NCI-H345 (cell line): ENCODE results near the gene FLYWCH2.

Experiments
- DNase-seq: peaks from one replicate; lab custom pipeline; 2025; lab: John Stamatoyannopoulos, UW

FLYWCH2 gene

GRCh38 chr16:2853531-2854073 lies 29.4 kb upstream of the FLYWCH2 start:
- no peak for DNase-seq

DNA sequence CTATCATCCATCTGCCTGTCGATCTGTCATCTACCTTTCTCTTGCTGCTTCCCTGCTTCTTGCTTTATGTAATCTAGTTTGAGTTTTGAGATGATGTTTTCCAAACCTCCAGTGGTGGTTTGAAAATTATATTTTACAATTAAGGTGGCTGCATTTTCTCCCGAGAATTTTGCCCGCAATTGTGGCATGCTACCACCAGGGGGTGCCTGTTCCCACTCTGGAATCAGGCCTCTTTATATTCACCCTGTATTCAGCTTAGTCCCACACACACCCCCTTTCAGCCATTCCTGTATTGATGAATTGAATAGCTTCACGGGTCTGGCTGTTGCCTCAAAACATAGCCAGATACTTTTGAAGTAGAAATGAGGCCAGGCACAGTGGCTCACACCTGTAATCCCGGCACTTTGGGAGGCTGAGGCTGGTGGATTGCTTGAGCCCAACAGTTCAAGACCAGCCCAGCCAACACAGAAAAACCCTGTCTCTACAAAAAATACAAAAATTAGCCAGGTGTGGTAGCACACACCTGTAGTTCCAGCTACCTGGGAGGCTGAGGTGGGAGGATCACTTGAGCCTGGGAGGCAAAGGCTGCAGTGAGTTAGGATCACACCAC lies 28.2 kb upstream of the FLYWCH2 start:
- DNase-seq, result no peak

GRCh38 chr16:2855536-2855935 lies 27.5 kb upstream of the FLYWCH2 start:
- DNase-seq, result no peak

GRCh38 chr16:2856061-2856670 lies 26.8 kb upstream of the FLYWCH2 start:
- DNase-seq, result peak; percentile 19

DNA sequence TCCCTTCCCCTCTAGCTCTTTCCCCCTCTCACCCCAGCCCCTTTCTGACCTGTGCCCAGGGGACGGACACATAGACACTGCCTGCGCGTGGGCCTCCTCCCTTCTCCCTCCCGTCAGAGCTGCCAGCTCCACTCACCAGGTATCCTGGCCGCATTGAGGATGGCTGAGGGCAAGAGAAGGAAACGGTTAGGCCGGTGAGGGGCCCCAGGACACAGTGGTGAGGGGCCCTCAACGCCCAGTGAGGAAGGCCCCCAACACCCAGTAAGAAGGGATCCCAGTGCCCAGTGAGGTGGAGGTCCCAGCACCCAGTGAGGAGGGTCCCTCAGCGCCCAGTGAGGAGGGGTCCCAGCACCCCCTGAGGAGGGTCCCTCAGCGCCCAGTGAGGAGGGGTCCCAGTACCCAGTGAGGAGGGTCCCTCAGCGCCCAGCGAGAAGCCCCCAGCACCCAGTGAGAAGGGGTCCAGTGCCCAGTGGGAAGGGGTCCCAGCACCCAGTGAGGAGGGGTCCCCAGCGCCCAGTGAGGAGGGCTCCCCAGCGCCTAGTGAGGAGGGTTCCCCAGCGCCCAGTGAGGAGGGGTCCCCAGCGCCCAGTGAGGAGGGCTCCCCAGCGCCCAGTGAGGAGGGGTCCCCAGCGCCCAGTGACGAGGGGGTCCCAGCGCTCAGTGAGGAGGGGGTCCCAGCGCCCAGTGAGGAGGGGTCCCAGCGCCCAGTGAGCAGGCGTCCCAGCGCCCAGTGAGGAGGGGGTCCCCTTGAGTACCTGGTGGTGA lies 26.1 kb upstream of the FLYWCH2 start:
- DNase-seq, result no peak

DNA sequence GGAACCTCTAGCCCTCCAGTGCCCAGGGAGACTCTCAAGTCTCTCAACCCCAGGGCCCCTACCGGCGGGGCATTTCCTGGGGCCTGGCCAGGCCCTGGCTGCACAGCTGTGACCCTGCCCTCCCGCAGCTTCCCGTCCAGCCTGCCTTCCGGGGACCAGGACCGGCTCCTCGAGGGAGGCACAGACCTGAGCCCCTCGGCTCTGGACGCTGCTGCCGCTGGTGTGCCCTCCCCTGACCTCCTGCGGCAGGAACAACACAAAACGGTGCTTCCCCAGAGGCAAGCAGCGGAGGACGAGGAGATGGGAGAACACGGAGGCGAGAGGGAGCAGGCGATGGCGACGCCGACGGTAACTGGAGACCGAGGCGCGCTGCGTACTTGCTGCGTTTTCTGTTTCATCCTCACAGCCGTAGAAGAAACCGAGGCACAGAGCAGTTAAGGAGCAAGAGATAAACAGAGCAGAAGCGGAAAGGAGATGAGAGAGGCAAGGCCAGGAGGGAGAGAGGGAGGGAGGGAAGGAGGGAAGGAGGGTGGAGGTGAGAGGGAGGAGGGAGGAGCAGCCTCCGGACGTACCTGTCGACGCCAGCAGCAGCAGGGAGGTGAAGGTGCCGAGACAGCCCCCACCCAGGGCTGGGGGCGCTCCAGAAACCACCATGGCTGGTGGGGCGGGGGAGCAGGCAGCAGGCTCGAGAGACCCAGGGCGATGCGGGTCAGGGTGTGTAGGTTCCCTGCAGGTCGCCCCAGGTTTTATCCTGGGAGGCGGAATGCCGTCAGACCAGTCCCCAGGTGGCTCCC lies 25.4 kb upstream of the FLYWCH2 start, which contains the start of gene PRSS22:
Gene PRSS22, minus strand, starts transcription at position 720 of the 794 bp plus-strand sequence. Its CDS starts 66 bp downstream, at position 654.
- peak; percentile 11 for DNase-seq

- peak; percentile 33 for DNase-seq
These were observed 24.6 kb upstream of the FLYWCH2 start for GRCh38 chr16:2858245-2859025.

- no peak for DNase-seq
These were observed 23.2 kb upstream of the FLYWCH2 start for GRCh38 chr16:2859686-2860265.

DNA sequence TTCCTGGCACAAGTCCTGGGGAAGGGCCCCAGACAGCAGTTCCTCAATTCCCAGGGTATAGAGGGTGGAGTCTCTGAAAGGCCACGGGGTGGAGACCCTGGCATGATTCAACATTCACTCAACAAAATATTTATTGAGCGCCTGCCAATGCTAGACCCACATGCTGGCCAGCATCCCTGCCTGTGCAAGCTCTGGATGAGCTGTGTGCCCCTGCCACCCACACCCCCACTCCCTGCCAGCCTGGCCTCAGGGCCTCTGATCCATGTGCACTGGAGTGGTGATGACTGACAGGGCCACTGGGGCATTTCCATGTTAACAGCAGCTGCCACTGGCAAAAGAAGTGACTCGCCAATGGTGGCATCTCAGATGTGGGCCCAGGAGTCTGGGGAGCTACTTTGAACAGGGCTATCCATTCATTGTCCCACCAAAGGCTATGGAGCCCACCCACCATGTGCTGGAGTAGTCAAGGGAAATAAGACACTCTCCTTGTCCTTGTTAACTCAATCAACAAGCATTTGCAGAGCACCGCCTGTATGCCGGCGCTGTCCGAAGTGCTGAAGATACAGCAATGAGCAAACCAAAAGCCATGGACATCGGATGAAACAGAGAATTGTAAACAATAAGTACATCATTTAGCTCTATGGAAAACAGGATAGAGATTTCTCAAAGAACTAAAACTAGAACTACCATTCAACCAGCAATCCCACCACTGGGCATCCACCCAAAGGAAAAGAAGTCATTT lies 22.0 kb upstream of the FLYWCH2 start:
- no peak for DNase-seq

DNA sequence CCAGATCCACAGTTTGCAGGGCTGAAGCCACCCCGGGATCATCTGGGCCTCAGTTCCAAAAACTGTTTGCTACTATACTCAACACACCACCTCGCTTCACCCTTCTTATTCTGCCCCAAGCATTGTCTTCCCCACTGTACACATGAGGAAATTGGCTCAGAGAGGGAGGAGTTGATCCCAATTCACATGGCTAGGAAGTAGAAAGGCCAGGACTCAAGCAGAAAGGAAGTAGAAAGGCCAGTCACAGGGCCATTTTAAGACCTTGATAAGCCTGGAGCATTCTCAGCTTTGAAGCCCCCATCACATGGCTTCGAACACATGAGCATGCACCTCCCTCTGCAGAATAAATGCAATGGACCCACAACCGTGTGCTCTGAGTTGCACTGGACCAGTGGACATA lies 17.4 kb upstream of the FLYWCH2 start:
- no peak for DNase-seq

DNA sequence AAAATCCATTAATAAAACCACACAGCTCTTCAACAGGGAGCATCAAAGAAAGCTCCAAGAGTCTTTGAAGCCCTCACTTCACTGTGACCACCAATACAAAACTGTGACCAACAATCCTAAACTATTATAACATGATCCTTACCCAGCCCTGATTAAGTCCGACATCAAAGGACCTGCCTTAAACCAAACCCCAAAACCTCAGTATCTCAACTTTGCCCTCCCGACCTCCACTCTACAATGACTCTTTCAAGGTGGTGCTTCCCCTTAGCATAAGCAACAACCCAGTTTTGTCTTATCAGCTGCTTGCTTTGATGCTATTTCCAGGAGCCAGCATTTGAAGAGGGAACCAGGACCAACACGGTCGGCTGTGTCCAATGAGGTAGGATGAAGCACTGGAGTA lies 16.6 kb upstream of the FLYWCH2 start:
- no peak for DNase-seq

GRCh38 chr16:2867661-2867986 lies 15.4 kb upstream of the FLYWCH2 start:
- DNase-seq, result no peak

GRCh38 chr16:2867987-2868789 lies 14.8 kb upstream of the FLYWCH2 start:
- peak; percentile 87 for DNase-seq

- no peak for DNase-seq
These were observed 11.1 kb upstream of the FLYWCH2 start for GRCh38 chr16:2871926-2872325.

DNA sequence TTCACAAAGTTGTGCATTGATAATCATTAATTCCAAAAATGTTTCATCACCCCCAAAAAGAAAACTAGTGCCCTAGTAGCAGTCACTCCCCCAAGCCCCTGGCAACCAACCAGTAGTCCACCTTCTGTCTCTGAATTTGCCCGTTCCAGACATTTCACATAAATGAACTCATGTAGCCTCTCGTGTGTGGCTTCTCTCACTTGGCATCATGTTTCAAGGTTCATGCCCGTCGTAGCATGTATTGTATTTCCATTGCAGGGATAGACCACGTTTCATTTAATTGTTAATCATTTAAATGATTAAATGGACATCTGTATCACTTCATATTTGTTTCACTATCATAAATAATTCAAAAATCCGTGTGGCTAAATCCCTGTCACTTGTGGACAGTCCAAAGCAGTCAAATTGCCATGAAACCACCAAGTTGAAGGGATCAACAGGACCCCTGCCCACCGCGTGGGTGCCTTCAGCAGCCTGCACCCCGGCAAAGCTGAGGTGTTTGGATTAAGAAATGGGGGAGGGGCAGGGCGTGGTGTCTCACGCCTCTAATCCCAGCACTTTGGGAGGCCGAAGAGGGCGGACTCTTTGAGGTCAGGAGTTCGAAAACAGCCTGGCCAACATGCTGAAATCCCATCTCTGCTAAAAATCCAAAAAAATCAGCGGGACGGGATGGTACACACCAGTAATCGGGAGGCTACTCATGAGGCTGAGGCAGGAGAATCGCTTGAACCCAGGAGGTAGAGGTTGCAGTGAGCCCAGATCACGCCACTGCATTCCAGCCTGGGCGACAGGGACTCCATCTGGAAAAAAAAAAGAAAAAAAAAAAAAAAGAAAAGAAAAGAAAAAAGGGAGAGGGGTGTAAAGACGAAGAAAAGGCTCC lies 8.7 kb upstream of the FLYWCH2 start:
- no peak for DNase-seq

DNA sequence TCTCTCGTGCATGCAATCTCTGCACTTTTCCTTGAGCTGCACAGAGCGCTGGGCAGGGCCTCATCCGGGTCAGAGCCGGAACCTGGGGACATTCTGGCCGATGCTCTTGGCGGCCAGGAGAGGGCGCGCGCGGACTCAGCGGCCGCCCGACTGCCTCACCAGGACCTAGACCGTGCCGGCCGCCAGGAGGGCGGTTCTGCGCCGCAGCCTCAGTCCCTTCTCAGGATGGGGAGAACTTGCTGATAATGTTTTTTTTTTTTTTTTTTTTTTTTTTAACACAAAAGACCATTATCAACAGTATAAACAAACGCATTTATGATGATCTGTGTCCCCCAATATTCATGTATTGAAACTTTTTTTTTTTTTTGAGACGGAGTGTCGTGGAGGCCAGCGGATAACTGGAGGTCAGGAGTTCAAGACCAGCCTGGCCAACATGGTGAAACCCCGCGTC lies 8.1 kb upstream of the FLYWCH2 start:
- DNase-seq, result peak; percentile 79

DNA sequence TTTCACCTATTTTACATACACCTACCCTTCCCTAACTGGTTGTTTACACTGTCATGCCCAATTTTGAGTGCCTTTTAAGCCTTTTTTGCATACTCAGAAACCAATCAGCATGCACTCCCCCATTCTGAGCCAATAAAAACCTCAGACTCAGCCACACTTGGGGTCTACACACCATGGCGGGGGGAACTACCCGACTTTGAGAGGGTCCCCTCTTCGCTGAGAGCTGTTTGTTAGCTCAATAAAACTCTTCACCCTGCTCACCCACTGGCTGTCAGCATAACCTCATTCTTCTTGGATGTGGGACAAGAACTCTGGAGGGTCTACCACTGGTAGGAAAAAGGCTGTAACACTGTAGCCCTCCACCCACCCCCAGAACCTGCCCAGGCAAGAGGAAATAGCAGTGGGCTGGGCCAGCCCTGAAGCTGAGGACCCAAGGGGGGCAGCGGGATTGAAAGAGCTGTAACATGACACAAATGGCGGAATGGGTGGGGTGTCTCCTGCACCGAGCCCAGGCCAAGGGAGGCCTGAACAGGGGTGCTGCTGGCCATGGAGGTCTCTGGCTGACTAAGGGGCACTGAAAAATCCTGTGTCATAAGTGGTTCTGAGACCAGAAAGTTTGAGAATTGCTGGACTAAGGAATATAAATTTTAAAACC lies 3.0 kb upstream of the FLYWCH2 start:
- no peak for DNase-seq
